Adrenal gland (tissue), 5 donors: ENCODE data around the gene ACVR1C.

ENCODE experiments used
- POLR2A ChIP-seq, 2 donors: fragments of 450-650 bp; IDR thresholded peaks; one replicate each; pipeline ENCODE4 v1.6.1; 2017; ENCODE audit warnings: antibody characterized with exemption in 2 of 2, mild to moderate bottlenecking in 2 of 2, moderate library complexity in 1 of 2
- TF ChIP-seq, protein P1 (sequence below), 6 experiments: fragments of 450-650 bp in 4 of 6; fragments of 200-600 bp in 2 of 6; sonication (generic) in 1 of 6; IDR thresholded peaks; 1 replicate in 5 of 6; 2 replicates in 1 of 6; pipeline versions ENCODE4 v1.5.1 to v1.8.0; 2016 to 2021; ENCODE audit warnings: antibody characterized with exemption in 6 of 6, mild to moderate bottlenecking in 2 of 6, moderate library complexity in 1 of 6
- donor health status: DM: no; HTN: no; CAD: no.

- TF ChIP-seq POLR2A (IDR thresholded peaks at IDR 0.05), result no peak
- TF ChIP-seq, protein P1, sequence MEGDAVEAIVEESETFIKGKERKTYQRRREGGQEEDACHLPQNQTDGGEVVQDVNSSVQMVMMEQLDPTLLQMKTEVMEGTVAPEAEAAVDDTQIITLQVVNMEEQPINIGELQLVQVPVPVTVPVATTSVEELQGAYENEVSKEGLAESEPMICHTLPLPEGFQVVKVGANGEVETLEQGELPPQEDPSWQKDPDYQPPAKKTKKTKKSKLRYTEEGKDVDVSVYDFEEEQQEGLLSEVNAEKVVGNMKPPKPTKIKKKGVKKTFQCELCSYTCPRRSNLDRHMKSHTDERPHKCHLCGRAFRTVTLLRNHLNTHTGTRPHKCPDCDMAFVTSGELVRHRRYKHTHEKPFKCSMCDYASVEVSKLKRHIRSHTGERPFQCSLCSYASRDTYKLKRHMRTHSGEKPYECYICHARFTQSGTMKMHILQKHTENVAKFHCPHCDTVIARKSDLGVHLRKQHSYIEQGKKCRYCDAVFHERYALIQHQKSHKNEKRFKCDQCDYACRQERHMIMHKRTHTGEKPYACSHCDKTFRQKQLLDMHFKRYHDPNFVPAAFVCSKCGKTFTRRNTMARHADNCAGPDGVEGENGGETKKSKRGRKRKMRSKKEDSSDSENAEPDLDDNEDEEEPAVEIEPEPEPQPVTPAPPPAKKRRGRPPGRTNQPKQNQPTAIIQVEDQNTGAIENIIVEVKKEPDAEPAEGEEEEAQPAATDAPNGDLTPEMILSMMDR (IDR thresholded peaks at IDR 0.05), result peak; percentile 54 to 68 (median 62)
Observed at GRCh38 chr2:157497638-157498314, 130.9 kb downstream of the ACVR1C start.
